CD4-positive, alpha-beta T cell treated with Interleukin-21 for 1 hour (primary cell): ENCODE measurements around the gene SDR42E1.
"Not testable (repeated sequence)": the region's sequence is repeated elsewhere in the genome, so short reads cannot be mapped to it uniquely, and the experiment has no call there.

ENCODE experiments used
- DNase-seq: peaks from one replicate; pipeline ENCODE4 v3.0.0-alpha.2; 2020

SDR42E1 gene

DNA sequence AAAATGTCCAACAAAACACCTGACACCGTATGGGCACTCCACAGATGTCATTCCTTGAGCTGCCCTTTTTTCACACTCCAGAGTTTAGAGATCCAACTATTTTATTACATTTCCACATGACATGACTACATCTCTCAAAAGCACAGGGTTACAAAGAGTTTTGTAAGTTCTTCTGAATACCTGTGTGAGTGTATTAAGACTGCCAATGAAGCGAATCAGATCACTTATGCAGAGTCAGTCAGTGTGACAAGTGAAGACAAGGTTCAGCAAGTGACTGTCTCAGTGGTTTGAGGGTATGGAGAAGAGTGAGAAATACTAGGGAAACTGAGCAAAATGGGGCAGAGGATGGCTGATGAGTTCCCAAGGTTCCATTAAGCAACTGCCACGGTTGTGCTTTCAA, 8.4 kb downstream of the SDR42E1 start:
- no peak for DNase-seq

- DNase-seq = no peak
Measured at GRCh38 chr16:81997738-81998137, 13.5 kb downstream of the SDR42E1 start.

DNA sequence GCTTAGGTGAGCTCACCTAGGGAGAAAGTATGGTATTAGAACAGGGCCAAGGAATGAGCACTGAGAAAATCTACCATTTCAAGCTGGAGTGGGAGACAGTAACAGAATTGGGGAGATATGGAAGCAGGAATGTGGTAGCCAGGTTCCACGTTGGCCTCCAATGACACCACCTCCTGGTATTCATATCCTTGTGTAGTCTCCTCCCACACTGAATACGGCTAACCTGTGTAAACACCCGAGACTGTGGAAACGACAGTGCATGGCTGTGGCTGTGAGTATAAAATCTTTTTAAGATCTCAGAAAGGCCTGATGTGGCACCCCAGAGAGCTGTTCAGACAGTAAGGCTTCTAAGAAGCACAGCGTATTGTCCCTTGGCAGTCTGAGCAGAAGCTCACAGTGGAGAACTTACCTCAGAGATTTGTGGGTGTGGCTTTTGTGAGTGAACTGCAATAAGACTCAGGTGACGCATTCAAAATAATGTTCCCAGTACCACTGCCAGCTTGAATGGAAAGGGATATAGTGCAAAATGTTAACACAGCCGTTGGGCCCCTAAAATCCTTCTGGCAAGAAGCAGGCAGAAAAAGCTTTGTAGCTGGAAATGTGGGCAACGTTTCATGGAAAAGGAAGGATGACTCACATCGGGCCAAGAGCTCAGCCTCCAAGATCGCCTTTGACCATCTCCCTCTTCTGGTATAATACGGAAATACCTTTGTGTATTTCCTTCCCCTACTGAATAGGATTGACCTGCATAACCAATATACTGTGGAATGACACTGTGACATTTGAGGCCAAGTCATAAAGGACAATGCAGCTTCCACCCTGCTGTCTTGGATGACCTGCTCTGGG, 14.4 kb downstream of the SDR42E1 start:
- no peak for DNase-seq

- no peak for DNase-seq
Measured at GRCh38 chr16:81995651-81996050, 15.6 kb downstream of the SDR42E1 start.

GRCh38 chr16:81994485-81994884, 16.8 kb downstream of the SDR42E1 start:
- no peak for DNase-seq

DNA sequence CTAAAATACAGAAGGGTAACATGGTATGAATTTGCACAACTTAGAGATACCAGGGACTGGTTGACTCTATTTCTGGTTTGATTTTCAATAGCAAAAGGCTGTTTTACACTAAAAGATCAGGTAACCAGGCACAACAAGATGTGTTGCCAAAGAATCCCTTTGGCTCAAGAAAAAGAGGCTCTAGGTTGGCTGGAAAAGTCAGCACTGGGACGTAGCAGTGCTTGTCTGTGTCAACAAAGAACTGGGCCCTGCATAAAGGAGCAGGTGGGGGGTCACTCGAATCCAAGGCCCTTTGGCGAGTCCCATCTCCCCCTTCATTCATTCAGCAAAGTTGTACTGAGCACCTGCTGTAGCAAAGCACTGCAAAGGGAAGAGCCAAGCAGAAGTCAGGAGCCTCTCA, 18.4 kb downstream of the SDR42E1 start:
- no peak for DNase-seq

DNA sequence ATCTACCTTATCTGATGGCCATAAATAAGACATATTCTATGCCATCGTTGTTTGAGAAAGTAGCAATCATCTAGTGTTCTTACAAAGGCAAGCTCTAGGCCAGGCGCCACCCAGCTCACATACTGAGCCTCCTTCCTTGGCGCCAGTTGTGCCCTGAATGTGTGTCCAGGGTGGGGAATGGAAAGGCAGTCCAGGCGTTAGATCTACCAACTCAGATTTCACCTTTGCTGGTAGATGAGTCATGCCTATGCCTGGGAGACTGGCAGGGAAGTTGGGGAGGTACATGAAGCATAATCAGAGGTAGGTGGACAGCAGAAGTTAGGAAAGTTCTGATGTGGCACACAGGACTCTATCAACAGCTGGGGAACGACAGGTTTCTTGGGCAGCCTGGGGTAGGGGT, 23.6 kb downstream of the SDR42E1 start:
- no peak for DNase-seq

DNA sequence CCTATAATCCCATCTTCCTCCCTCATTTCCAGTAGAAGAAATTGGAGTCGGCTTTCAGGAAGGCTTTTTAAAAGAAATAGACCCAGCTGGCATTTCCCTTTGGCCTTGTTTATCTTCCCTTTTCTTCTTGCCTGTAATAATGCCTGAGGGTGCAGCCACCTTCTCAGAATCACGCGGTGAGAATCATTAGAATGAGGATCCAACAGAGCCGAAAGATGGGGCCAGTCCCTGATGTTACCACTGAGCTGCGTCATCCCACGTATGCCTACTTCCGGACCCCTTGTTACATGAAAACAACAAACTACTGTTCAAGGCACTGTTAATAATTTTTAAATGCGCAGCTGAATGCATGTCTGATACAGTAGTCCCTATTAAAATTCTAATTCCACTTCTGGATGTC, 24.1 kb downstream of the SDR42E1 start:
- DNase-seq = no peak

DNA sequence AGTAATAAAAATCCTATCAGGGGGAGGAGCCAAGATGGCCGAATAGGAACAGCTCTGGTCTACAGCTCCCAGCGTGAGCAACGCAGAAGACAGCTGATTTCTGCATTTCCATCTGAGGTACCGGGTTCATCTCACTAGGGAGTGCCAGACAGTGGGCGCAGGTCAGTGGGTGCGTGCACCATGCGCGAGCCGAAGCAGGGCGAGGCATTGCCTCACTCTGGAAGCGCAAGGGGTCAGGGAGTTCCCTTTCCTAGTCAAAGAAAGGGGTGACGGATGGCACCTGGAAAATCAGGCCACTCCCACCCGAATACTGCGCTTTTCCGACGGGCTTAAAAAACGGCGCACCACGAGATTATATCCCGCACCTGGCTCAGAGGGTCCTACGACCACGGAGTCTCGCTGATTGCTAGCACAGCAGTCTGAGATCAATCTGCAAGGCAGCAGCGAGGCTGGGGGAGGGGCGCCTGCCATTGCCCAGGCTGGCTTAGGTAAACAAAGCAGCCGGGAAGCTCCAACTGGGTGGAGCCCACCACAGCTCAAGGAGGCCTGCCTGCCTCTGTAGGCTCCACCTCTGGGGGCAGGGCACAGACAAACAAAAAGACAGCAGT, 33.8 kb downstream of the SDR42E1 start:
- not testable (repeated sequence) for DNase-seq

- DNase-seq = no peak
Measured at GRCh38 chr16:81975637-81976036, 35.6 kb downstream of the SDR42E1 start.

DNA sequence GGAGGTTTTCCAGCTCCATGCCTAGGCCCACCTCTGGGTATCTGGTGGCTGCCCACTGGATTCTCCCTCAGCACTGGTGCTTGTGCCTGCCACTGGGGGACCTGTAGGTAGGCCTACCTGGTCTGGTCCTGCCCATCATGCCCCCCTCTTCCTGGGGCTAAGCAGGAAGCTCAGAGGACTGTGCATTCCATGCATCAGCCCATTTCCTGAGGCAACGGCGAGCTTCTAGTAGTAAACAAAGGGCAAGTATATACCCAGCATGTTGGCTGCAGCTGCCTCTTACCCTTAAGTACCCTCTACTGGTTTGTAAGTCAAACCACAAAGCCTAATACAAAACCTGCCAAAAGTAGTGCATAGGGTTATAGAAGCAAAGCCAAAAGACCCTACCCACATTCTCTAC, 37.5 kb downstream of the SDR42E1 start:
- no peak for DNase-seq

DNA sequence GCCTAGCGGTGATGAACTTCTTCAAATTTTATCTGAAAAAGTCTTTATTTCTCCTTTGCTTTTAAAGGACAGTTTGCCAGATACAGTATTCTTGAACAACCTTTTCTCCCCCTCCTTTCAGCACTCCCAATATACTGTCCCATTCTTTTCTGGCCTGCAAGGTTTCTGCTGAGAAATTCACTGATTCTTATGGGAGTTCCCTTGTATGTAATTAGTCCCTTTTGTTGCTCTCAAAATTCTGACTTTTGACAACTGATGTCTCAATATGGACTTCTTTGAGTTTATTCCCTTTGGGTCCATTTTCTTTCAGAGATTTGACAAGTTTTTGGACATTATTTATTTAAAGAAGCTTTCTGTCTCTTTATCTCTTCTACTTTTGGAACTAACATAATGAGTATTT, 39.4 kb downstream of the SDR42E1 start:
- no peak for DNase-seq

DNA sequence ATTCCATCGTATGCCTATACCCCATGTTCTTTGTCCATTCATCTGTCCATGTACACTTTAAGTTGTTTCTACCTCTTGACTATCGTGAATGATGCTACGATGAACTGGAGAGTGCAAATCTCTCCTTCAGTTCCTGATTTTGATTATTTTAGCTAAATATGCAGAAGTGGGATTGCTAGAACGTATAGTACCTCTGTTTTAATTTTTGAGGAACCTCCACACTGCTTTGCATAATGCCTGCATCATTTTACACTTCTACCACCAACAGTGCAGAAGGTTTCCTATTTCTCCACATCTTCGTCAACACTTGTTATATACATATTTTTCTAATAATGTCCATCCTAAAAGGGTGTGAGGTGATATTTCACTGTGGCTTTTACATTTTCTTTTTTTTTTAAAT, 43.9 kb downstream of the SDR42E1 start:
- DNase-seq = no peak

GRCh38 chr16:81964808-81965207, 46.5 kb downstream of the SDR42E1 start:
- no peak for DNase-seq

DNA sequence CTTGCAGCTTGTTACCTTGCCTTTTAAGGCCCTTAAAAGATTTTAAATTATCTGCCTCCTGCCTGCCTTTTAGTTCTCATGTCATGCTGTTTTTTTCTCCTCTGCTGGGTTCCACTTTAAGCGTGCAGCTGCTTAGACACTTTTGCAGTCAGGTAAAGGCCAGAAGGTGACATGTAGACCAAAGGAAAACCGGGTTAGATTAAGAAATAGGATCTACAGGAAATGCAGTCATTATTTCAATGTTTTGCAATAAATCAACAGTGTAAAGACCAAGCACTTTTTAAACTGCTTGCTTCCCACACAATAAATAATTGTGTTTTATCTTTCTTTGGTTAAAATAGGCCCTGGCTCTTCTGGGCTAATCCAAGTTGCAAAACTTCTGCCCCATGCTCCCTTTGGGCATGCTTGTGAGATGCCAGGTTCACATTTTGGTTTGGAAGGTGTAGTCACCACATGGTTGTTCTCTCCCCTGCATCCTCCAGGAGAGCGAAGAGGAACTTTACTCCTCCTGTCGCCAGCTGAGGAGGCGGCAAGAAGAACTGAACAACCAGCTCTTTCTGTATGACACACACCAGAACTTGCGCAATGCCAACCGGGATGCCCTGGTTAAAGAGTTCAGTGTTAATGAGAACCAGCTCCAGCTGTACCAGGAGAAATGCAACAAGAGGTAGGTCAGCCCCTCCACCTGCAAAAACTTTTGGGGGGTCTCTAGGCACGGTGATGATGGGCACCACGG, 54.9 kb downstream of the SDR42E1 start:
- no peak for DNase-seq

GRCh38 chr16:81951564-81951963, 59.7 kb downstream of the SDR42E1 start:
- no peak for DNase-seq

DNA sequence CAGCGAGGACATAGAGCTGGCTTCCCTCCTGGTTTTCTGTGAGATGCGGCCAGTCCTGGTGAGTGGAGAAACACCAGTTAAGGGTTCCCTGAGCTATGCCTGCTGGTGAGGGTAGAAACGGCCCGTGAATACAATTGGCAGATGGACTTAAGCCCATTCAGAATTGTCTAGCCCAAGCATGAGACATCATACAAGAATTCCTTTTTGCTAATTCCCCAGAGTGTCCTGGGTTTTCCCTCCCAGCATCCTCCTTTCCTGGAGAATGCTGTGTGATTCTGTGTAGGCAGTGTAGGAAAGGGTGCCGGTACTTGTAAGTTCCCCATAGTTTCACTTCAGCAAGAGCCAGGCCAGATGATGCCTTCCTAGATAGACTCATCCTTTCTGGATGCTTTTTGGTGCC, 65.1 kb downstream of the SDR42E1 start:
- DNase-seq = no peak

GRCh38 chr16:81945665-81946064, 65.6 kb downstream of the SDR42E1 start:
- DNase-seq = no peak

- DNase-seq = no peak
Measured at GRCh38 chr16:81942007-81942601, 69.2 kb downstream of the SDR42E1 start.

- peak; percentile 24 for DNase-seq
Measured at GRCh38 chr16:81940781-81941560, 70.3 kb downstream of the SDR42E1 start.

DNA sequence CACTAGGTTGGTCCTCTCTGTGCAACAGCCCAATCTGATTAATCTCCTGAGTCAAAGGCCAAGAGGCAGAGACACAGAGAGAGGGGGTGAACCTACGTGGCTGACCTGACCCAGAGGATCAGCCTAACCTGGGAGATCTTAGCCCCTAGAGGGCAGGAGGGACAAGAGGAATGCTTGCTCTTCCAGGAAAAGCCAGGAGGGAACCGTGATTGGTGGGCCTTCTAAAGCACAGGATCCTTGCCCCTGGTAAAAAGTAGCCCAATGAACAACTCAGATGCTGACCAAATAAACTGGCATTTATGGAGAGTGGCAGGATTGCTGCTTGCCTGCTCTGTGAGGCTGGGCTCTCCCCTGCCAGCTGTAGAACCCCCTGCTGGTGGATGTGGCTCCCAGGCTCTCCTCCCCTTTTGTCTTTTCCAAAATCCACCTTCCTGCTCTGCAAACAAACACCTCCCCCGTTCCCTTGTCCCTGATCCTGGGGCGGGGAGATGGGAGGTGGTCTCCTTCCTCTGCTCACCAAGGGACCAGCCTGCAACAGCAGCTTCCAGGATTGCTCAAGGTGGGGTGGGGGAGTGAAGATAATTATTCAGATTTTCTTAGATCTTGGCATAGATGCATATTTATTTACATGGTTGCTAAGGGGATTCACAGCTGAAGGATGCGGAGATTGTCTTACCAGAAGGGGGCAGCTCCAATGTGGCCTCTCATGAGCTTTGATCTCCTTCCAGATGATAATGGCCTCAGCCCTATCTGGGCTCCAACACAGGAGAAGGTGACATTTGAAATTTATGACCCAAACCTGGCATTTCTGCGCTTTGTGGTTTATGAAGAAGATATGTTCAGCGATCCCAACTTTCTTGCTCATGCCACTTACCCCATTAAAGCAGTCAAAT, 71.9 kb downstream of the SDR42E1 start:
- DNase-seq = no peak
